Activated naive CD8-positive, alpha-beta T cell treated with anti-CD3 and anti-CD28 coated beads, Interleukin-2, amount 50 U/mL, for 24 hours (primary cell): ENCODE measurements around the gene HIVEP3.
A peak's percentile ranks its signal among the peaks of the same experiment; 100 is the strongest.

Experiments
- ATAC-seq: fragments of 150-1000 bp; cut with Tn5 transposase; one replicate; pipeline ENCODE4 v1.10.0; 2021
- DNase-seq: peaks from one replicate; pipeline ENCODE4 v3.0.0; 2021
- H3K27ac Mint-ChIP-seq: one replicate; pipeline ENCODE4 v1.8.0; 2021; ENCODE audit warnings: mild to moderate bottlenecking, mixed read lengths
- H3K27me3 Mint-ChIP-seq: one replicate; pipeline ENCODE4 v1.8.0; 2021; ENCODE audit warnings: mixed read lengths
- H3K36me3 Mint-ChIP-seq: one replicate; pipeline ENCODE4 v1.8.0; 2021; ENCODE audit warnings: low read depth, mixed read lengths
- H3K4me1 Mint-ChIP-seq: one replicate; pipeline ENCODE4 v1.8.0; 2021; ENCODE audit warnings: mixed read lengths
- H3K4me3 Mint-ChIP-seq: one replicate; pipeline ENCODE4 v1.8.0; 2021; ENCODE audit warnings: mild to moderate bottlenecking, moderate library complexity, mixed read lengths
- H3K9me3 Mint-ChIP-seq: one replicate; pipeline ENCODE4 v1.8.0; 2021; ENCODE audit warnings: mixed read lengths

HIVEP3 gene

GRCh38 chr1:41861535-41862383 lies 57.0 kb downstream of the HIVEP3 start:
- no peaks in the 10 kb centered on the region for H3K27me3 Mint-ChIP-seq
- peak overlapping the region; percentile 4 for H3K4me3 Mint-ChIP-seq
- peaks cover 43% of the 10 kb centered on the region for H3K4me1 Mint-ChIP-seq
- DNase-seq: no peak
- no peaks in the 10 kb centered on the region for H3K9me3 Mint-ChIP-seq
- peak overlapping the region; percentile 81 for H3K27ac Mint-ChIP-seq
- ATAC-seq: no peak
- H3K36me3 Mint-ChIP-seq: no peaks in the 10 kb centered on the region

DNA sequence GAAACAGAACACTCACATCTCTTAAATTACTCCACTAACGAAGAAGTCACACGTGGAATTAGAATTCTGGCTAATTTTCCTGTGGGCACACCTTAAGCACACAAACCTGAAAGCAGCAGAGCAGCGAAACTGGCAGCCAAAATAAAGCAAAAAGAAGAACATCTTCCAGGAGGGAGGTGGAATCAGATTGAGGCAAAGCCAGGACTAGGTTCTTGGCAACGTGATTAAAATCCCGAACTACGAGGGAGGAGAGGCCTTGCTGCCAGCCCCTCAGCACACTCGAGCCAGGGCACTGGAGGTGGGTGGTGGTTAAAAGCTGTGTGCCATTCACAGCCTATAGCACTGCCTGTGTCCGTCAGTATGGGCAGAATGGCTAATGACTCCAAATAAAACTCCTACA lies 58.0 kb downstream of the HIVEP3 start:
- Mint-ChIP-seq H3K9me3 (no peaks in the 10 kb centered on the region), H3K27ac (no peak overlapping the region), H3K27me3 (no peaks in the 10 kb centered on the region), H3K36me3 (no peaks in the 10 kb centered on the region), H3K4me1 (peaks cover 43% of the 10 kb centered on the region), H3K4me3 (no peak overlapping the region)
- DNase-seq: no peak
- no peak for ATAC-seq

DNA sequence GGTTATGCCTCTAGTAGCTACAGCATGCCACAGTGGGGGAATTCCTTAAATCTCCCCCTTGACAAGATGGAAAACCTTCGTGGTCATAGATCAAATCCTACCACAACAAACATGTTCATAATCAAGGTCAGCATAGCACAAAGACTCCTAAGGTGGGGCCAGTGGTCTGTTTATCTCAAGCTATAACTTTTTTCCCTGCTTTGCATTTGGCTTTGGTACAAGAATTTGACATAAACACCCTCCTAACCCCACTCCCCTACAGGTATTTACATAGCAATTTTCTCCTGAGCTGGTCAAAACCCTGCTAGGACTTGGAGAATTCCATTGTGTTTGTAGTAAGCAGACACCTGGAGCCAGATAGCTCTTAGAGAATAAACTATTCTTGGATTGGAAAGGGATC lies 58.5 kb downstream of the HIVEP3 start:
- no peaks in the 10 kb centered on the region for H3K36me3 Mint-ChIP-seq
- no peaks in the 10 kb centered on the region for H3K9me3 Mint-ChIP-seq
- no peak overlapping the region for H3K27ac Mint-ChIP-seq
- ATAC-seq (no peak), DNase-seq (no peak)
- H3K4me1 Mint-ChIP-seq: peaks cover 43% of the 10 kb centered on the region
- H3K4me3 Mint-ChIP-seq: no peak overlapping the region
- no peaks in the 10 kb centered on the region for H3K27me3 Mint-ChIP-seq

DNA sequence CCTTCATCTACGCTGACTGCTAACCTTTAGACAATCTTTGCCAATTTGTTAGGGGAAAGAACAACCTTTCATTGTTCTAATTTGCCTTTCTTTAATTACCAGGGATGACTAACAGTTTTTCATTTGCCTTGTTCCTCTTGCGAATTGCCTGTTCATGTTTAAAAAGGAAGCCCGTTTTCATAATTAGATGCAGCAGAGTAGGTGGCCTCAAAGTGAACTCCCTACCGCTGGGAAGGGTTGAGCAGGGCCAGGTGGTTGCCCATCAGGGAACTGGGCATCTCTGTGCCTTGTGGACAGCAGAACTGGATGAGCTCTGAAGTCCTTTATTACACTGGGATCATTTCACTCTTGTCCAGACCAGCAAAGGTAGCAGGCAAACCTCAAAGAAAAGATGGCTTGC lies 59.0 kb downstream of the HIVEP3 start:
- Mint-ChIP-seq H3K4me3 (no peak overlapping the region), H3K9me3 (no peaks in the 10 kb centered on the region), H3K27ac (no peak overlapping the region), H3K4me1 (peaks cover 43% of the 10 kb centered on the region), H3K36me3 (no peaks in the 10 kb centered on the region), H3K27me3 (no peaks in the 10 kb centered on the region)
- ATAC-seq: no peak
- no peak for DNase-seq

DNA sequence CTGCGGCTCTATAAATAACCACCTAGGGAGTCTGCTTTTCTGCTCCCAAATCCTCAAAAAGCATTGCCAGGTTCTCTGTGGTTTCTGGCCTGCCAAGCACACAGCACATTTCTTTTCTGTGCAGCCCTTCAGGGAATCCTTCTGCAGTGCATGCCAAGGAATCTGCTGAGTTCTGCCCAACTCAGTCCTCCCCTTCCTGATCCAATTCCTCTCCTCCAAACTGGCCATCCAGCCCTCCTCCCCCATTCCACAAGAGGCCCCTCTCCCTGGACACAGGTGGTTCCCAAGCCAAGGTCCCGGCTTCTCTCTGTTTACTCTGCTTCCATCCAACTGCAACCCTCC lies 61.8 kb downstream of the HIVEP3 start:
- Mint-ChIP-seq H3K4me3 (no peak overlapping the region), H3K27ac (no peak overlapping the region), H3K36me3 (peaks cover 4% of the 10 kb centered on the region), H3K4me1 (peaks cover 25% of the 10 kb centered on the region), H3K9me3 (no peaks in the 10 kb centered on the region), H3K27me3 (no peaks in the 10 kb centered on the region)
- ATAC-seq (no peak), DNase-seq (no peak)

DNA sequence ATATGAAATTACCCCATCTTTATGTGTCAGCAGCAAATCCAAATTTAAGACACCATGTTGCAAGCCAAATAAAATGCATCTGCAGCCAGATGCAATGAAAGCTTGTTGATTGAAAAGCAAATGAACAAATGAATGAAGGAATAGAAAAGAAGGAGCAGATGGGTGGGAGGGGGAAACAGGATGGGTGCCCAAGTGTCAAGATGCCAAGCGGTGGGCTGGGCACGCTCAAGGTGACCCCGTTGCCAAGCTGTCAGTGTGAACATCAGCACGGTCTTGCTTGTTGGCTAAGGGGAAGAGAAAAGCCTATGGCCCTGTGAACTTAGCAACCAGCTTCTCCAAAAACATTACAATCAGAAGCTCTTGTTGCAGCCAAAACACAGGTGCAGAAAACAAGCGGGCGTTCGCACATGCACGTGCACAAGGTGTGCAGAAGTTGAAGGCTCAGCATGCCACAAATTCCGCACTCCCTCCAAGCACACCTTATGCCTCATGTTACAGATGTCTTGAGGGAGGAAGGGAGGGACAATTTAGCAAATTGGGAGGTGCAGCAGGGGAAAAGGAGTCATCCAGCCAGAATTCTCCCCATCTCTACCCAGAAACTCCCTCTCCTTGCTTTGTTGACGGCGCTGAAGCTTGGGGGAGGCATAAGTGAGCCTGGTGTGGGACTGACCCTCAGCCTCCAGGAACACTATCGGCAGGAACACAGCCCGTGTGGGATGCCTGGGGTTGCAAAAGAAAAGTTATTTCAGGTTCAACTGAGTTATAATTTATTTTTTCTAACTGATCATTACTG lies 62.4 kb downstream of the HIVEP3 start:
- Mint-ChIP-seq H3K4me3 (no peak overlapping the region), H3K9me3 (no peaks in the 10 kb centered on the region), H3K4me1 (peaks cover 24% of the 10 kb centered on the region), H3K27ac (no peak overlapping the region), H3K36me3 (peaks cover 4% of the 10 kb centered on the region), H3K27me3 (no peaks in the 10 kb centered on the region)
- DNase-seq (no peak), ATAC-seq (no peak)

DNA sequence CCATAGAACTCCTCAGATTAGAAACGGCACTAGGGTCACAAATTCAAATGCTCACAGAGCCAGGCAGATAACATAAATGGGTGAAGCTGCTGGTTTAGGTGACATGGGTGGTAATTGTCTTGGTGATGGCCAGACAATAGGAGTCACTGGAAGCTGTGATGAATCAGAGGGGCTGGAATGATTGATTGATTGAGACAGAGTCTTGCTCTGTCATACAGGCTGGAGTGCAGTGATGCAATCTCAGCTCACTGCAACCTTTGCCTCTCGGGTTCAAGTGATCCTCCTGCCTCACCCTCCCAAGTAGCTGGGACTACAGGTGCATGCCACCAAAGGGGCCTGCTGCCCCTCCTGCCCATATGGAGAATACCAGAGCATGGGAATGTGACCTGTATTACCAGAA lies 63.0 kb downstream of the HIVEP3 start:
- H3K27ac Mint-ChIP-seq: no peak overlapping the region
- ATAC-seq (no peak), DNase-seq (no peak)
- no peaks in the 10 kb centered on the region for H3K9me3 Mint-ChIP-seq
- H3K36me3 Mint-ChIP-seq: peaks cover 4% of the 10 kb centered on the region
- H3K4me3 Mint-ChIP-seq: no peak overlapping the region
- H3K27me3 Mint-ChIP-seq: no peaks in the 10 kb centered on the region
- H3K4me1 Mint-ChIP-seq: peaks cover 24% of the 10 kb centered on the region

DNA sequence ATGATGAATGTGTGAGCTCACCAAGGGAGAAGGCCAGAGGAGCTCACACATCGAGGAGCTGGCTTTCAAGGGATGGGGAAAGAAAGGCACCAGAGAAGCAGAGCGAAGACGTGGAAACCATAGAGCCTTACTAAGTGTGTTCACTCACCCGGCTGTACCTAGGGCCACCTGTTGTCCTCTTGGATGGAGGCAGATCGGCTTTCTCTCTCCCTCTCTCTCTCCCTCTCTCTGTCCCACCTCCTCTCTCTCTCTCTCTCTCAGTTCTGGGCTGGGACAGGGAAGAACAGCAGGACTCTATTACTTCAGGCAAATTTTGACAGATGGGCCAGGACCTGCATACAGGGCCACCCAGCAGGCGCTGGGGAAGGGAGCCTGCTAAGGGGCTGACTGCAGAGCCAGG lies 64.8 kb downstream of the HIVEP3 start:
- no peak for ATAC-seq
- no peak overlapping the region for H3K4me3 Mint-ChIP-seq
- no peaks in the 10 kb centered on the region for H3K27me3 Mint-ChIP-seq
- H3K9me3 Mint-ChIP-seq: no peaks in the 10 kb centered on the region
- H3K36me3 Mint-ChIP-seq: peaks cover 4% of the 10 kb centered on the region
- H3K27ac Mint-ChIP-seq: no peak overlapping the region
- no peak for DNase-seq
- peaks cover 25% of the 10 kb centered on the region for H3K4me1 Mint-ChIP-seq

DNA sequence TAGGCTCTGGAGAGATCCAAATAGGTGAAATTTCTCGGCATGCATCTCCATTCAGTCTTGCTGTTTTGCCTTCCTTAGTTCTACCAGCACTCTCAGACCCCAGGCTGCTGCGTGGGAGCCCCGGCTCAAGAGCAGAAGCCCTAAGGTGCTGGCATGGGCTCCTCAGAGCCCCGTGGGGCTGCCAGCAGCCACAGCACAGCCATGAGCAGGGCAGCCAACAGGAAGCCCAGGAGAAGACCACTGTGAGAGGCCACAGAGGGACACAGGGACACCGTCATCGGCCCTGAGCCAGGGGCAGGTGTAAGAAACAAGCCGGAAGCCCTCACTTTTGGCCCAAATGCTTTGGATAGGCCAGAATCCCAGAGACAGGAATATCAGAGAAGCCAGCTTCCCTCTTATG lies 66.6 kb downstream of the HIVEP3 start:
- no peak overlapping the region for H3K27ac Mint-ChIP-seq
- ATAC-seq (no peak), DNase-seq (no peak)
- H3K4me3 Mint-ChIP-seq: no peak overlapping the region
- no peaks in the 10 kb centered on the region for H3K27me3 Mint-ChIP-seq
- H3K9me3 Mint-ChIP-seq: no peaks in the 10 kb centered on the region
- peaks cover 28% of the 10 kb centered on the region for H3K4me1 Mint-ChIP-seq
- H3K36me3 Mint-ChIP-seq: peaks cover 6% of the 10 kb centered on the region

DNA sequence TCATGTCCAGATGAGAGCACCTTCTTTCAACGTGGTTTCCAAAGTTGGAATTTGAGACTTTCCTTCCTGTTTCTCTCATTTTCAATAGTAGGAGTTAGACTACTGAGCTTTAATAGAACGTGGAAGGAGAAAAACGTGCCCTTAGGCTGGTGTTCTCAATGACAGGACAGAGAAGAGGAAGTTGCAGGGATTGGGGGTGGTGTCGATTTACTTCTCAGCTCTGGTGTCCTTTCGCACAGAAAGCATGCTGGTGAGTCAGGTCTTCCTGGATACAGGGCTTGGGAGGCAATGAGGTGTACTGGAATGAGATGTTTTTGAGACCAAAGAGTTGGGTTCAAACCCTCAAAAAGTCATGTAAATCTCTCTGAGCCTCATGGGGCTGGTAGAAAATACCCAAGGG lies 67.1 kb downstream of the HIVEP3 start:
- ATAC-seq: no peak
- DNase-seq: no peak
- Mint-ChIP-seq H3K27ac (no peak overlapping the region), H3K4me1 (peaks cover 34% of the 10 kb centered on the region), H3K27me3 (no peaks in the 10 kb centered on the region), H3K36me3 (peaks cover 6% of the 10 kb centered on the region), H3K4me3 (no peak overlapping the region), H3K9me3 (no peaks in the 10 kb centered on the region)

- Mint-ChIP-seq H3K4me3 (no peak overlapping the region), H3K4me1 (peaks cover 40% of the 10 kb centered on the region), H3K36me3 (peaks cover 6% of the 10 kb centered on the region), H3K9me3 (no peaks in the 10 kb centered on the region), H3K27me3 (no peaks in the 10 kb centered on the region), H3K27ac (no peak overlapping the region)
- DNase-seq (no peak), ATAC-seq (peak; percentile 97)
These were observed 68.7 kb downstream of the HIVEP3 start for GRCh38 chr1:41850029-41850428.

- H3K4me1 Mint-ChIP-seq: peaks cover 41% of the 10 kb centered on the region
- DNase-seq: no peak
- no peaks in the 10 kb centered on the region for H3K9me3 Mint-ChIP-seq
- no peaks in the 10 kb centered on the region for H3K27me3 Mint-ChIP-seq
- no peak overlapping the region for H3K27ac Mint-ChIP-seq
- ATAC-seq: no peak
- H3K36me3 Mint-ChIP-seq: peaks cover 6% of the 10 kb centered on the region
- no peak overlapping the region for H3K4me3 Mint-ChIP-seq
These were observed 69.4 kb downstream of the HIVEP3 start for GRCh38 chr1:41849211-41849759.

GRCh38 chr1:41848216-41848952 lies 70.3 kb downstream of the HIVEP3 start:
- ATAC-seq (no peak), DNase-seq (no peak)
- no peaks in the 10 kb centered on the region for H3K9me3 Mint-ChIP-seq
- H3K4me1 Mint-ChIP-seq: peaks cover 41% of the 10 kb centered on the region
- H3K4me3 Mint-ChIP-seq: no peak overlapping the region
- H3K27ac Mint-ChIP-seq: no peak overlapping the region
- H3K36me3 Mint-ChIP-seq: peaks cover 5% of the 10 kb centered on the region
- no peaks in the 10 kb centered on the region for H3K27me3 Mint-ChIP-seq

GRCh38 chr1:41847733-41848132 lies 71.0 kb downstream of the HIVEP3 start:
- H3K27me3 Mint-ChIP-seq: no peaks in the 10 kb centered on the region
- ATAC-seq (no peak), DNase-seq (no peak)
- no peaks in the 10 kb centered on the region for H3K9me3 Mint-ChIP-seq
- no peak overlapping the region for H3K27ac Mint-ChIP-seq
- H3K4me1 Mint-ChIP-seq: peaks cover 41% of the 10 kb centered on the region
- peaks cover 2% of the 10 kb centered on the region for H3K36me3 Mint-ChIP-seq
- H3K4me3 Mint-ChIP-seq: no peak overlapping the region
